Activated CD4-positive, alpha-beta T cell treated with anti-CD3 and anti-CD28 coated beads, Interleukin-2, amount 50 U/mL, for 48 hours (primary cell): Measurements from ENCODE around the gene SPATS2.
A peak's percentile ranks its signal among the peaks of the same experiment; 100 is the strongest.

Experiments used
- DNase-seq, 2 experiments: peaks; one replicate each; pipeline ENCODE4 v3.0.0-alpha.2; 2020

Gene SPATS2

DNA sequence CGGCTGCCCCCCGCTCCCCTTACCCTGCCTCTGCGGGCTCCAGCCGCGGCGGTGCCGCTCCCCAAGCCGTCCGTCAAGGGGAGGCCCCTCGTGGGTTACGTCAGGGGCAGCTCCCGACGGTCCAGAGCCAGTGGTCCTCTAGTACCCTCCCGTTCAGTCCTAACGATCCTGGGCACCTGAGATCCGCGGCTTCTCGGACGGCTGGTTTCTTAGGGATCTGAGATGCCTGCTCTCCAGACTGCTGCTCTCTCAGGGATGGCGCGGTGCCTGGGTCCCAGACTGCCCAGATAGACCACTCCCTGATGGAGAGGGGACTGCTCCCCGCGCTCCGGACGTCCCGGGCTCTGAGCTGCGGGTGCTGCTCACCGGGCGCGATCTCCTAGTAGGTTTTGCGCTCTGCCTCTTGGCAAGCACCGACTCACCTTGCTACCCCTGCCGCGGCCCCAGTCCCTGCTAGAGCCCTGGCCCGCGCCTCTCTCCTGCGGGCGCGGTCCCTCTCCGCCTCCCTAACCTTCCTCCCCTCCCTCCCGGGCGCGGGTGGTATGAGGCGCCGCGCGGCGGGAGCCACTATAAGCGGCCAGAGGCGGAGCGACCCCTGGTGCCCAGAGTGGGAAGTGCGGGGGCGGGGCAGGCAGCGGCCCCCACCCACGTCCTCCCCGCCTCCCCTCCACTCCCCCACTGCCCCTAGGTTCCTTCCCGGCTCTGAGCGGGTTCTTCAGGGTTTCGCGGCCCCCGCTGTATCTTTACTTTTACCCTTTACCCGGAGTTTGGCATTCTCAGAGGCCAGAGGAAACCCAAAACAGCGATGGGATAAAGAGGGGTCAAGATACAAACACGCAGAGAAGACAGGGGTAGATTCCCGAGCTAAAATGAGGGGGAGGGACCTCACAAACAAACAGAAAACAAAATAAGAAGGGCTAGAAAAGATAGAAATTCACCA is 30.3 kb upstream of the SPATS2 start, which contains the start of gene C1QL4:
TSS of gene C1QL4 (minus strand) at position 544 of the 940 bp plus-strand sequence. CDS start 711 bp downstream, outside the sequence.
- peak; percentile 93 to 94 for DNase-seq

DNA sequence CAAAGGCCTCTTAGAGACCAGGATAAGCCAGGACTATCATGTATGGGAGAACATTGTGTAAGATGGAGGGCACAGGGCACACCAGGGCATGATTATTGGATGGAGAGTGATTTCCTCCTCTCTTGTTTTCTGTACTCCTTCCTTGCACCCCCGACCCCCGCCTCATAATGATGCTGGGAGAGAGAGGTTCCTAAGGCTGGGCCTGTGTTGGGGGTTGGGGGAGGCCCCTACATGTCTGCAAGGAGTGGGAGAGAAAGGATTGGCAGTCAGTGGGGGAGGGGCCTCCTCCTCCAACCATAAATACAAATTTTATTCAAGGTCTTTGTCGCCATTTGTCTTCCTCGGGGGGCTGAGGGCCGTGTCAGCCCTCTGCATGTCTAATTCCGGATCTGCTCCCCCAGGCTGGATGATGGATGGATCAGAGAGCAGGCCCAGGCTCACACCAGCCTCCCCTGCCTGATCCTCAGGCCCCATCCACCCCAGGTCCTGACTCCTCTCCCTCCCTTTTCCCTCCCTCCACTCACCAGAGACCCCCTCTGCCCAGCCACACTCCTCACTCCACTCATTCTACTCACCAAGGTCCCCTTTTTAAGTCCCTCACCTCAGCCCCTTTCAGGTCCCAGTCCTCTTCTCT is 28.3 kb upstream of the SPATS2 start:
- no peak for DNase-seq

DNA sequence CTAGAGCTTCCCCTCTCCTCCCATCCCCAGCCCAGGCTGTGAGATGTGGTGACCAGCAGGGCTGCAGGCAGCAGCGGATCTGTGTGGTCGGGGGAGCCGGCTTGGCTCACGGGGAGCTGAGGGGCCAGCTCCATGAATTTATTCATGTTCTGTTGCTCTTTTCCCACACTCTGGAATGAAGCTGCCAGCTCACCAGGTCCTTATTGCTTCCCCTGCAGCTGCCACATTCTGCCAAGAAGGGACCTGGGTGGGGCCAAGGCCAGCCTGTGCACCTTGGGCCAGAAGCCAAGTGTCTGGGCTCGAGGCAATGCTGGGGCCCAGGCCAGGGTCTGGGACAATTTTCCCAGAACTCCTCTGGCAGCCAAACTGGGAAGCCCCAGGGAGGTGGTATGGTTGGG is 27.8 kb upstream of the SPATS2 start:
- no peak for DNase-seq

DNA sequence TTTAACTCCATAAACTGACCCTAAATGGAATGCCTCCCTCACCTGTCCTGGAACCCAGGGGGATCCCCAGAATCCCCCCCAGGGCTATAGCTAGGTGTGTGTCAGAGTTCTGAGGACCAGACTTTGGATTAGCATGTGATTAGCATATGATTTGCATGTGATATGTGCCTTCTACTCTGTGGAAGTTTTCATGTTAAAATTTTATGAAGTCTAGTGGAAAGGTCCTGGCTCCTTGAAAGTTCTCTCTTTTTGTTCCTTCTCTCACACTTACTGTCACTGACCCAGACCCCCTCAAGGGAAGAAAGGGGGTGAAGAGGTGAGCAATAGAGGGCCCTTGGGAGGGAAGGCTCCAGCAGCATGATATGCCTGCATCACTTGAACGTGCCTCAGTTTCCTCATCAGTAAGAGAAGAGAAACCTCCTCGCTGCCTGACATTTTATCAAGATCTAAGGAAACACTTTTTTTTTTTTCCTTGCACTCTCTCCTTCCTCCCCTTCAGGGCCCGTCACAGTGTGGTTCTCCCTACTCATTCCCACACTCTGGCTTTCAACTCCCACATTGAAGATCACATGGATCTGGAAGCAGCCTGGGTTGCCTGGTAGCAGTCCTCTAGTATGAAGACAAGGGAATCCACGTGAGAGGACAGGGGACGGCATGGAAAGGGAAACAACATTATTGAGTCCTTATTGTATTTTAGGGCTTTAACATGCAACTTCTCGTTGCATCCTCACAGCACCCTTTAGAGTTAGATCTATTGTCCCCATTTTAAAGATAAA is 27.0 kb upstream of the SPATS2 start:
- DNase-seq = no peak

DNA sequence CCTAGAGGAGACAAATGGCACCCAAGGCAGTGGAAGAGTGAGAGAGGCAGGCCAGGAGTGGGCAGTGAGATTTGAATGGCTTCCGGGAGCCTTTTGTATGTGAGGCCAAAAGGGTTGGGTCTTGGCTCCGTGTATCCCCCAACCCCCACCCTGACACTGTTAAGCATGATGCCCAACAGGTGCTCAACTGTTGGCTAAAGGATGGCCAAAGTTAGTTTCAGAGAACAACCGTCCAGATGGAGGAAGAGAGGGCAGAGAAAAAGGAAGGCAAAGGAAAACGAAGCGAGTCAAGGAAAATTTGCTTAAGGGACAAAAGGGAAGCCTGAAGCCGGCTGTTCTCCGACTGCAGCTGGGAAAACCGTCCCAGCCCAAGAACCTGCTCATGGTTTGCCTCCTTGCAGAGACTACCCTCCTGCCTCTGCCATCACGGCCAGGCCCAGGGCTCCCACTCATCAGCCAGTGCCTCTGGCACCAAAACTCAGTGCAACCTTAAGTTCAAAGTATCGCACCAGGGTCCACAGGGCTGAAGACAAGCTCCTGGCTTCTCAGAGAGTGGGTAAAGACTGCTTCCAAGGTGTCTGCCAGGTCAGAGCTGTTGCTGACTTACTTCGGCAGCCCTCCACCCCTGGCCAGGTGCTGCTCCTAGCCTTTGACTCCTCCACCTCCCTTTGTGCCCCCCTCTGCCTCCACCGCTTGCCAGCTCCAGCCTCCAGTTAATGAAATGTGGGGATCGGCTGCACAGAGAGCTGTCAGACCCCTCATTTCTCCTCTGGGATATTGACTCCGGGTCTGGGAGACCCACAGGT is 26.1 kb upstream of the SPATS2 start:
- no peak for DNase-seq

DNA sequence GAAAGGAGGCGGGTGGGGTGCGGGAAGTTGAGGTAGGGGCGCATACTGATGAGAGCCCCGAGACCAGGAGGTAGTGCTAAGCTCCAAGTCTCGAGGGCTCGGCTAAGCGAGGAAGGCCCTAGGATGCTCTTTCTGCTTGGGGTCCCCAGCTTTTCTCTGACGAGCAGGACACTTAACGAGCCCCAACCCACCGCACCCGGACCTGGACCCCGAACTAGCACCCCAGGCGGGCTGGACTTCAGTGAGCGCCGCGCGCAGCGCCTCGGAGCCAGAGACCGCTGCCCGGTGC is 25.5 kb upstream of the SPATS2 start:
- DNase-seq = no peak

DNA sequence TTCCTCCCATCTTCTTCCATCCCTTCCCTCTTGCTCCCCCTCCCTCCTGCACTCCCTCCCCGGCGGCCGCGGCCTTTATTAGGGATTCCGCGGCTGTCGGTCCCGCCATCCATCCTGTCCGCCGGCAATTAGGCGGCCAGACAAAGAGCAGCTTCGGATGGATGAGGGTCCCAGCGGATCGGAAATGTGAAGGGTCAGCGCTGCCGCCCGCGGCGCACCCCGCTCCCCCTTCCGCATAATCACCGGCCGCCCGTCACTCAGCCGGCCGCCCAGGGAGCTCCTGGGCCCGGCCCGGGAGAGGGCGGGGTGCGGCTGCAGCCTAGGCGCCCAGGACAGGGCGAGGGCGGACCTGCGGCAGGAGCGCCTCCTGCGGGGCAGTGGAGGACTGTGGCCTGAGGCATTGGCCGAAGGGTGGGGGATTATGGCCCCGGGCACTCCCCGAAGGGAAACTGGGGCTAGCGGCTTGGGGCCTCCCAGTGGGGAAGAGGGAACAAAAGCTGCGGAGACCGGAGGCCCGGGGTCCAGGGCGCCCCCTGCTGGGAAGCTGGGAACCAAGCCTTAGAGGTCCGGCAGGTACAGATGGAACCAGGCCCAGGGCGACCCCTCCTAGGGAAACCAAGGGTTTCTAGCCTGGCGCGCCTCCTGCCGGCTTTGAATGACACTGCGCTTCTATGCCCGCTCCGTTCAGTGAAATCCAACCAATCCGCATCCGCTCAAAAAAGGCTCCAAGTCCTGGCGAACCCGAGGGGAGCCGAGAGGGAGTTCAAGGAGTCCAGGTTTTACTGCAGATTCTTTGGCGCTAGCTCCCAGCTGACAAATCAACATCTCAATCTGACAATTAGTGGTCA is 25.0 kb upstream of the SPATS2 start:
- DNase-seq = peak; percentile 89 to 93

DNA sequence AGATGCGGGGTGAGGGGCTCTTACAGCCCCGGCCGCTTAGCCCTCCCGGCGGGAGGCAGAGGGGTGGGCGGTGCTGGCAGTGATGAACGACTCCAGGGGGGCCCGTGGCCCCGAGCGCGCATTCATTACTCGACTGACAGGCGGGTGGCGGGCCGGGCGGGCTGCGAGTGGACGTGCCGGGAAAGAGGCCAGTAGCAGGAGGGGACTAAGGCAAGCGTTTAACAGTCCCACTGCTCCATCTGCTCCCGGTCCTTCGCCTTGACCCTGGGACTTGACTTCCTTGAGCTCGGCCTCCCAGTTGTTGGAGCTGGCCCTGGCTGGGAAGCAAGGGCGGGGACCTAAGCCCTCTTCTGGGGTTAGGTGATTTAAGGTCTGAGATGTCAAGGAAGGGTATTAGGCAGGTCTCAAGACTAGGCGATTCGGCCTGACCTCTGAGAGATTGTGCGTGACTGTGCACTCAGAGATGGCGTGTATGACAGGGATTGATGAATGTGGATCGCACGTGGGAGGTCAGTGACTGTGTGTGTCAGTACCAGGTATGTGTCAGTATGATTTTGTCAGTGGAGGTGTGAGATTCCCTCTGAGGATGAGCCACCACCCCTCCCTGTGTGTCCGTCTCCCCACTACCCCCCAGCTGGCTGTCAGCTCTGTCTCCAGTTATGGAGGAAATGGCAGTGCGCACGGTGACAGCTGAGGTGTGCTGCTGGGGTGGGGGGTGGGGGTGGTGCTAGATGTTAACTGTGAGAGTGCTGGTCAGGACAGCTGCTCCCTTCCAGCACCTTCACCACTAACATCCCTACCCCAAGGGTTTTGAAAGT is 24.1 kb upstream of the SPATS2 start:
- DNase-seq = peak; percentile 41 to 58

DNA sequence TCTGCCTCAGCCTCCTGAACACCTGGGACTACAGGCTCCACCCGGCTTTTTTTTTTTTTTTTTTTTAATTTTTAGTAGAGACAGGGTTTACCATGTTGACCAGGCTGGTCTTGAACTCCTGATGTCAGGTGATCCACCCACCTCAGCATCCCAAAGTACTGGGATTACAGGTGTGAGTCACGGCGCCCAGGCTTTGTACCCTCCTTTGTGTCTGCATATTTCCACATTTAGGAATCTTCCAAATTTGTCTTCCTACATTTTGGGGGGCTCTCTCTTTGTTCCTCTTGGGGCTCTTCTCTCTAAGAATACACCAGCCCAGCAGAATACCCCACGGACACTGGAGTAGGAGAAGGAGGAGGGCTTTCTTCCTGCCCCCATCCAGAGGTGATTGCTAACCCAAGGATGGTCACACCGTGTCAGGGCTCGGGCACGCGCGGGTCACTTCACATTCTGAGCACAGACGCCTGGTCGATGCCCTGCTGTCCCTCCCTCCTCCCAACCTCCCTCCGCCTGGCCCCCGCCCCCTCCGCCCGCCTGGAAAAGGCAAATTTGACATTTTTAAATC is 22.7 kb upstream of the SPATS2 start:
- no peak for DNase-seq

DNA sequence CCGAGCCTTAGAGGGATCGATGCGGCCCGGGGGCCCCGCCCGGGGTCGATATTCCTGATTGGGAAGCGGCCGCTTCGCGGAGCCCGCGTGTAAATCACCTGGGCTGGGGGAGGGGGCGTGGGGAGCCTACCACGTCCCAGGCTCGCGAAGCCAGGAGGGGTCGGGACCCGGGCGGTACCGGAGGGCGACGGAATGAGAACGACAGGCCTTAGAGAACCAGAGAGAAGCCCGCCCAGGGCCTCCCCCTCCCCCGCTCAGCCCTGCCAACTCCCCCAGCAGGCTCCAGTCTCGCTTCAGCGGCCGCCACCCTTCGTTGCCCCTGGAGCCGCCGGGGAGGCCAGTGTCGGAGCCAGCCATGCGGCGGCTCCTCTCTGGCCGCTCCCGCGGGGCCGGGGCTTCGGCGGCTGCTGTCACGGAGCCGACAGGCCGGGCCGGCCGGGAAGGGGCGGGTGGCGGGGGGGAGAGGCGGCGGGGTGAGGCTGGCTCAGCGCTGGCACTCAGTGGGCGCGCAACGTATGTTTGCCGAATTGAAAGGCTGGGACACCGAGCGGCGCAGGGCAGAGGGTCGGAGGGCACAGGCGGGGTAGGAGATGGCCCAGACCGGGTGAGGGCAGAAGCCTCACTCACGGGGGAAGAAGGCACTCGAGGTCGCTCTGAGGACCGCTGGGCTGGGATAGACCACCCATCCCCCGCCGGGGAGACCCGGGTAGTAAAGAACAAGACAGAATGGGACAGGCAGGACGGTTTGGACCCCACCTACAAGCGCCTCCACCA is 22.0 kb upstream of the SPATS2 start:
- DNase-seq = no peak

DNA sequence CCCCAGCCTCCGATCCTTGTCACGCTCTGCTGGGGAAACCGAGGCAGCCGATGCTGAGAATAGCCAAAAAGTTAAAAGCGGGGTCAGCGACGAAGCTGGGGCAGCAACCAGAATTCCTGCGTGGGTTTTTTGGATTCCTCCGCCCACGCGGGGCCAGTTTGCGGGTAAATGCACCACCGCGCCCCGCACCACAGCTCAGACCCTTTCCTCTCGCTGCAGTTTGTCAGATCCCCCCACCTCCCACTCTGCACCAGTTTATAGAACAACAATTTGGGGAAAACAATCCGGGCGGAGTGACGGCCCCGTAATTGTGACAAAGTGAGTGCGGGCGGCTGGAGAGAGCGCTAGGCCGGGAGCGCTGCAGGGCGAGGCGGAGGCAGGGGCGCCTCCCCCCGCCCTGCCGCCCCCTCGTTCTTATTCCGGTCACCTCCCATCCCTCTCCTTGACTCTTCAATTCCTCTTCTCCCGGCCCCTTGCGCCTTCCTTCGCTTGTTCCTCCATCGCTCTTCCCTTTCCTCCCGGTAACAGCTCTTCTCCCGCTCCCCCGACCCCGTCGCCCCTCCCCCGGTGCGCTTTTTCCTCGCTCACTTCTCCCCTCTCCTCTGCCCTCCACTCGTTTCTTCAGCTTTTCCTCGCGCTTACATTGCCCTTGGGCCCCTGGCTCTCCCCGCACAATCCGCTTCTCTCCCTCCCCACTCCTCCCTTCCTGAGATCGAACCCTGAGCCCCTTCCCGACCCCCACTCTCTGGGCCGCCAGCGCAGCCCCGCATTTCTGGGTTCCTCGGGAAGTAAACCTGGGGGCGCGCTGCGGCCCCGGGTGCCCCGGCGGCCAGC is 21.2 kb upstream of the SPATS2 start:
- no peak for DNase-seq

DNA sequence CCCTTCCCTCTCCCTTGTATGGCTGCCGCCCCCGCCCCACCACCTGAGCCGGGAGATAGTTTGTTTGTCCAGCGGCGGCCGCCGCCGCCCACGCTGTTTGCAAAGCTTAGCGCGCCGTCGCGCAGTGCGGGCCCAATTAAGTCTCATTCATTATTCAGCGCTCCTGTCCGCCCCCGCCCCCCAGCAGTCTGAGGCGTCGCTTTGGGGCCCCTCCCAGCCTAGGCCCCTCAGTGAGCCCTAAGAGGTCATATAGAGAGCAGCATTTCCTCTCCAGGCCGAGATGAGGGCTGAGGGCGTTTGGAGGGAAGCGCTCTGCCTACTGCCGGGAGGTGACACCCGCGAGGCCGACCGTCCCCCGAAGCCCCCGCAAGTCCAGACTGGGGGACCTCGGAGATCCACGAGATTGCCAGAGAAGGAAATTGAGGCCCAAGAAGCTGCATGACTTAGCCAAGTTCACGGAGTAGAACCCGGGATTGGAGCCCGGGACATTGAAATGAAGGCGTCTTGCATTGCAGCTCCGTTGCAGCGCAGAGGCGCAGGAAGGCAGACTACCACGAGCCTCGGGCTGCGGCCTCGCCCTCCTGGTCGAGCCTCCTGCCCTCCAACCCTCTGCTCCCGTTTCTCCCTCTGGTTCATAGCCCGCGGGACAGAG is 20.5 kb upstream of the SPATS2 start, which contains the start of gene DNAJC22:
TSS of gene DNAJC22 (plus strand) at position 230 of the 652 bp plus-strand sequence. CDS start 1,985 bp downstream, outside the sequence.
- DNase-seq = peak; percentile 34 to 45

DNA sequence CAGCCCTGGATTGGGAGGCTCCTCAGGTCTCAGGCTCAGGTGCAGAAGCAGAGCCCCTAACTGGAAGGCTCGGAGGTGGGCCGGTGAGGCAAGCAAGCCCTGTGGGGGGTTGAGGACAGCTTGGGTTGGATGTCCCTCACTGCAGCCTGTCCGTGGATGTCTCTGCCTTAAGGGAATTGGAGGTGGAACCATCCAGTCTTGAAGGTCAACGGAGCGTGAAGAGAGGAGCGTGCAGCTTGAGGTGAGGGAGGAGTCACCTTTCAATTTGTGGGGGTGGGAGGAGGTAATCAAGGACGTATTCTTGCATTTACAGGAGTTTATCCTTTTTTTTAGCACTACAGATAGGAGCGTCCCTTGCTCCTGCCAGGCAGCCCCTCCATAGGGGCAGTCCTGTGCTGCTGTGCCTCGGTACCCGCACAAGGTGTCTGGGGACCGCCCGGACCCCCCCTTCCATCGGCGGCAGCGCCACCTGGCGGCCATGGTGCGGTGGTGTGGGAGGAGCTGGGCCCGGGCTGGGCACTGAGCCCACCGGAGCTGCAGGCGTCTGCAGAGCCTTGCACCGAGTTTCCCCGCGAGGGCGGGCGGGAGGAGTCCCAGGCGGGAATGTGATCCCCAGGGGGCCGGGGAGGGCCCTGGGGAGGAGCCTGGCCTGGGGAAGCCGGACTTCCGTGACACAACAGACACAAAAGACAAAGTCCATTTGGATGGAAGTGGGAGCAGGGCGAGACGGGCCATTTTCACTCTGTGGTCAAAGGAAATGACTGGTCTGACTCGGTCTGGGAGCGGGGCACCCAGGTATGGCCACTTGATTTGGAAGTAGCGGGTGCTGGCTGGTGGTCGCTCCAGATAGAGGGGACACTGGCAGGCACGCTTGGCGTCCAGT is 19.7 kb upstream of the SPATS2 start:
- peak; percentile 81 to 83 for DNase-seq

DNA sequence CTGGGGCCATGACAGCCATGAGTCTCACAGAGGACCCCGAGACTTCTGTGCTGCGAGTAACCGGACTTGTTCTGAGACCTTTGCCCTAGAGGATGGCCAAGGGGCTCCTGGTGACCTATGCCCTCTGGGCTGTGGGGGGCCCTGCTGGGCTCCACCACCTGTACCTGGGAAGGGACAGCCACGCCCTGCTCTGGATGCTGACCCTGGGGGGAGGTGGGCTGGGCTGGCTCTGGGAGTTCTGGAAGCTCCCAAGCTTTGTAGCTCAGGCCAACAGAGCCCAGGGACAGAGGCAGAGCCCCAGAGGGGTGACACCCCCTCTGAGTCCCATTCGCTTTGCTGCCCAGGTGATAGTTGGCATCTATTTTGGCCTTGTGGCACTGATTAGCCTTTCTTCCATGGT is 18.5 kb upstream of the SPATS2 start:
- DNase-seq = no peak

DNA sequence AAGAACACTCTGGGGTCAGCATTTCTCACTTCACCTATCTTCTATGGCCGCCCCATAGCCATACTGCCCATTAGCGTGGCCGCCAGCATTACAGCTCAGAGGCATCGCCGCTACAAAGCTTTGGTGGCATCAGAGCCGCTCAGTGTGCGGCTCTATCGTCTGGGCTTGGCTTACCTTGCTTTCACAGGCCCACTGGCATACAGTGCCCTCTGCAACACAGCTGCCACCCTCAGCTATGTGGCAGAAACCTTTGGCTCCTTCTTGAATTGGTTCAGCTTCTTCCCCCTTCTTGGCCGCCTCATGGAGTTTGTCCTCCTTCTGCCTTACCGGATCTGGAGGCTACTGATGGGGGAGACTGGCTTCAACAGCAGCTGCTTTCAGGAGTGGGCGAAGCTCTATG is 18.0 kb upstream of the SPATS2 start:
- no peak for DNase-seq

DNA sequence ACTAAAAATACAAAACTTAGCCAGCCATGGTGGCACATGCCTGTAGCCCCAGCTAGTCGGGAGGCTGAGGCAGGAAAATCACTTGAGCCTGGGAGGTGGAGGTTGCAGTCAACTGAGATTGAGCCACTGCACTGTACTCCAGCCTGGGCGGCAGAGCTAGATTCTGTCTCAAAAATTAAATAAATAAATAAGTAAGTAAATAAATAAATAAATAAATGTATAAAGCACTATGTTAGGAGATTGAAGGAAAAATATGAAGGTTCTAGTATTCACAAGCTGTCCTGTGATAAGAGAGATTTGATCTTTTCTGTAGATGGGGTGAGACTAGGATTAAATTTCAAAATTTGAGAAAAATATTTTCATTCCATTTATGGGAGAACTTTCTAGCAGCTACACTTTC is 14.9 kb upstream of the SPATS2 start:
- no peak for DNase-seq

DNA sequence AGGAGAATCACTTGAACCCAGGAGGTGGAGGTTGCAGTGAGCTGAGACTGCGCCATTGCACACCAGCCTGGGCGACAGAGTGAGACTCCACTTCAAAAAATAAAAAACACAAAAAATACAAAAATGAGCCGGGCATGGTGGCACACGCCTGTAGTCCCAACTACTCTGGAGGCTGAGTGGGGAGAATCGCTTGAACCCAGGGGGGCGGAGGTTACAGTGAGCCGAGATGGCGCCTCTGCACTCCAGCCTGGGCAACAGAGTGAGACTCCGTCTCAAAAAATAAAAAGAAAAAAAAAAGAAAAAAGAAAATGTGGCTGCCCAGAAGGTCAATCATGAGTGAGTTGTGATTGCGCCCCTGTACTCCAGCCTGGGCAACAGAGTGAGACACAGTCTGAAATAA is 11.3 kb upstream of the SPATS2 start:
- no peak for DNase-seq
